Caco-2 (cell line): ENCODE results near the gene ABHD5. TPM values are rescaled to one million over a fixed set of nuclear protein-coding genes. Genes with fewer than 3 reads are reported as not detected.

Source experiments
- BruUV-seq: library from RNA; stranded (reverse); fragments of 400-500 nt; replicated peaks from 2 replicates; lab custom pipeline; 2021; lab: Mats Ljungman, UMichigan
- CTCF ChIA-PET: fragments of 300-600 bp; sonication (Branson Sonifier 250); formaldehyde crosslinking; loops from one replicate; lab custom pipeline; 2022; ENCODE audit warnings: antibody characterized with exemption; lab: Charles Lee
- POLR2A ChIA-PET: fragments of 300-600 bp; sonication (Branson Sonifier 250); formaldehyde crosslinking; loops from one replicate; lab custom pipeline; 2022; ENCODE audit warnings: antibody characterized with exemption; lab: Charles Lee
- DNase-seq, 2 experiments: peaks; one replicate each; pipeline versions ENCODE4 v3.0.0 to v3.0.0-alpha.2; 2020 to 2022
- H3K27me3 ChIP-seq: replicated peaks from 2 replicates; pipeline ENCODE4 v1.6.0; 2011; ENCODE audit warnings: low read length; ENCODE audit not compliant: control insufficient read depth, insufficient read depth
- H3K36me3 ChIP-seq: 2 replicates; pipeline ENCODE4 v1.5.1; 2011; ENCODE audit warnings: low read length; ENCODE audit not compliant: control insufficient read depth, insufficient read depth
- H3K4me1 ChIP-seq: fragments of 250-450 bp; sonication (Bioruptor Pico); 2 replicates; pipeline ENCODE4 v1.5.1; 2020; ENCODE audit warnings: mild to moderate bottlenecking
- H3K4me3 ChIP-seq: 2 replicates; pipeline ENCODE4 v1.5.1; 2011; ENCODE audit warnings: low read depth, mild to moderate bottlenecking, control low read depth, low read length
- H3K9me3 ChIP-seq: fragments of 250-450 bp; sonication (Bioruptor Pico); 2 replicates; pipeline ENCODE4 v1.5.1; 2020; ENCODE audit warnings: mild to moderate bottlenecking, moderate library complexity
- H3K27ac Mint-ChIP-seq: one replicate; pipeline ENCODE4 v1.8.0; 2022; ENCODE audit warnings: mixed read lengths; ENCODE audit not compliant: unreplicated experiment
- H3K27me3 Mint-ChIP-seq: one replicate; pipeline ENCODE4 v1.8.0; 2022; ENCODE audit warnings: mixed read lengths; ENCODE audit not compliant: insufficient read depth, unreplicated experiment
- H3K36me3 Mint-ChIP-seq: one replicate; pipeline ENCODE4 v1.8.0; 2022; ENCODE audit warnings: mild to moderate bottlenecking, mixed read lengths; ENCODE audit not compliant: insufficient read depth, unreplicated experiment
- H3K4me1 Mint-ChIP-seq: one replicate; pipeline ENCODE4 v1.8.0; 2022; ENCODE audit warnings: low read depth, mixed read lengths; ENCODE audit not compliant: unreplicated experiment
- H3K4me3 Mint-ChIP-seq: one replicate; pipeline ENCODE4 v1.8.0; 2022; ENCODE audit warnings: mild to moderate bottlenecking, moderate library complexity, mixed read lengths; ENCODE audit not compliant: unreplicated experiment
- H3K9me3 Mint-ChIP-seq: one replicate; pipeline ENCODE4 v1.8.0; 2022; ENCODE audit warnings: mixed read lengths; ENCODE audit not compliant: unreplicated experiment
- CTCF ChIP-seq, 2 experiments: fragments of 200-600 bp in 1 of 2; IDR thresholded peaks; 1 replicate in 1 of 2; 2 replicates in 1 of 2; pipeline versions ENCODE4 v1.5.1 to v1.8.0; 2011 to 2022; ENCODE audit warnings: antibody characterized with exemption in 1 of 2, control low read depth in 1 of 2, inconsistent platforms in 1 of 2, low read depth in 1 of 2, low read length in 1 of 2, mild to moderate bottlenecking in 1 of 2, moderate library complexity in 1 of 2; ENCODE audit not compliant: insufficient read depth in 1 of 2, severe bottlenecking in 1 of 2, unreplicated experiment in 1 of 2
- intact Hi-C: fragments of 100-400 bp; cut with micrococcal nuclease; formaldehyde crosslinking; loops from one replicate; pipeline ENCODE4 v1.10.0; 2022; ENCODE audit not compliant: unreplicated experiment
- total RNA-seq: library from RNA; stranded (reverse); gene quantifications from 2 replicates; pipeline ENCODE4 v1.2.3, GENCODE V29; 2022

ABHD5 gene
- total RNA-seq, 1 experiment from 2014 or later: 12.3 TPM

- no peak overlapping the region for H3K4me3 ChIP-seq
- Mint-ChIP-seq H3K4me3 (no peak overlapping the region), H3K27ac (no peak overlapping the region), H3K9me3 (peaks cover 14% of the 10 kb centered on the region), H3K36me3 (no peaks in the 10 kb centered on the region), H3K4me1 (no peaks in the 10 kb centered on the region), H3K27me3 (no peaks in the 10 kb centered on the region)
- H3K9me3 ChIP-seq: no peaks in the 10 kb centered on the region
- intact Hi-C loops: no loop called here
- ChIA-PET POLR2A (no interaction called here), CTCF (no interaction called here)
- no peak for DNase-seq
- no peaks in the 10 kb centered on the region for H3K36me3 ChIP-seq
- peaks cover 8% of the 10 kb centered on the region for H3K4me1 ChIP-seq
- no TSS peak for BruUV-seq
- no peak for TF ChIP-seq CTCF (IDR thresholded peaks at IDR 0.05; ENCODE audit: insufficient read depth in 1 of 2, low read depth in 1 of 2, low read length in 1 of 2, severe bottlenecking in 1 of 2, unreplicated experiment in 1 of 2)
- no peaks in the 10 kb centered on the region for H3K27me3 ChIP-seq
Measured at GRCh38 chr3:43748645-43749044, 57.9 kb downstream of the ABHD5 start.

- no peak for DNase-seq
- Histone ChIP-seq H3K4me3 (no peak overlapping the region), H3K4me1 (peaks cover 25% of the 10 kb centered on the region), H3K9me3 (no peaks in the 10 kb centered on the region), H3K27me3 (no peaks in the 10 kb centered on the region), H3K36me3 (no peaks in the 10 kb centered on the region)
- POLR2A ChIA-PET: no interaction called here
- H3K36me3 Mint-ChIP-seq: no peaks in the 10 kb centered on the region
- peaks cover 8% of the 10 kb centered on the region for H3K9me3 Mint-ChIP-seq
- H3K27me3 Mint-ChIP-seq: no peaks in the 10 kb centered on the region
- H3K27ac Mint-ChIP-seq: no peak overlapping the region
- no peak overlapping the region for H3K4me3 Mint-ChIP-seq
- H3K4me1 Mint-ChIP-seq: peaks cover 12% of the 10 kb centered on the region
- CTCF ChIA-PET: interaction anchor here (0.7 kb wide), 1 partner anchor 22 kb away, joined by 4 read pairs; no protein-coding TSS in a partner anchor
- no TSS peak for BruUV-seq
- intact Hi-C loops: loop anchor here (10.0 kb wide), 1 partner anchor 128 kb away; the partner anchor contains the start of gene ANO10
- no peak for TF ChIP-seq CTCF (IDR thresholded peaks at IDR 0.05; ENCODE audit: insufficient read depth in 1 of 2, low read depth in 1 of 2, low read length in 1 of 2, severe bottlenecking in 1 of 2, unreplicated experiment in 1 of 2)
Measured at GRCh38 chr3:43752905-43753304, 62.2 kb downstream of the ABHD5 start.

GRCh38 chr3:43753741-43754715 lies 63.3 kb downstream of the ABHD5 start:
- H3K4me3 Mint-ChIP-seq: no peak overlapping the region
- no peak for TF ChIP-seq CTCF (IDR thresholded peaks at IDR 0.05; ENCODE audit: insufficient read depth in 1 of 2, low read depth in 1 of 2, low read length in 1 of 2, severe bottlenecking in 1 of 2, unreplicated experiment in 1 of 2)
- Histone ChIP-seq H3K9me3 (no peaks in the 10 kb centered on the region), H3K36me3 (no peaks in the 10 kb centered on the region), H3K4me3 (no peak overlapping the region), H3K4me1 (peaks cover 32% of the 10 kb centered on the region), H3K27me3 (no peaks in the 10 kb centered on the region)
- BruUV-seq: no TSS peak
- peaks cover 23% of the 10 kb centered on the region for H3K4me1 Mint-ChIP-seq
- no peaks in the 10 kb centered on the region for H3K27me3 Mint-ChIP-seq
- CTCF ChIA-PET: no interaction called here
- no peaks in the 10 kb centered on the region for H3K36me3 Mint-ChIP-seq
- H3K9me3 Mint-ChIP-seq: peaks cover 8% of the 10 kb centered on the region
- POLR2A ChIA-PET: no interaction called here
- intact Hi-C loops: loop anchor here (10.0 kb wide), 1 partner anchor 129 kb away; the partner anchor contains the start of gene ANO10
- no peak overlapping the region for H3K27ac Mint-ChIP-seq
- no peak for DNase-seq
